GM10248 (cell line): Measurements from ENCODE around the gene RAD51B.

ENCODE experiments used
- CTCF ChIA-PET: fragments of 300-600 bp; sonication (Branson Sonifier 250); formaldehyde crosslinking; extraction: SDS; loops from one replicate; lab custom pipeline; 2021; ENCODE audit warnings: antibody characterized with exemption; lab: Yijun Ruan, JAX
- POLR2A ChIA-PET: fragments of 350-650 bp; sonication (Branson Sonifier 250); formaldehyde crosslinking; extraction: SDS; loops from one replicate; lab custom pipeline; 2020; ENCODE audit warnings: antibody characterized with exemption; lab: Yijun Ruan, JAX
- DNase-seq: peaks from one replicate; pipeline ENCODE4 v3.0.0; 2012; ENCODE audit errors: extremely low spot score
- TF ChIP-seq, protein P1 (sequence below): IDR thresholded peaks from 2 replicates; pipeline ENCODE4 v1.5.1; 2012; ENCODE audit warnings: mild to moderate bottlenecking, low read depth; ENCODE audit errors: extremely low read depth, missing control alignments, control extremely low read depth

RAD51B gene

DNA sequence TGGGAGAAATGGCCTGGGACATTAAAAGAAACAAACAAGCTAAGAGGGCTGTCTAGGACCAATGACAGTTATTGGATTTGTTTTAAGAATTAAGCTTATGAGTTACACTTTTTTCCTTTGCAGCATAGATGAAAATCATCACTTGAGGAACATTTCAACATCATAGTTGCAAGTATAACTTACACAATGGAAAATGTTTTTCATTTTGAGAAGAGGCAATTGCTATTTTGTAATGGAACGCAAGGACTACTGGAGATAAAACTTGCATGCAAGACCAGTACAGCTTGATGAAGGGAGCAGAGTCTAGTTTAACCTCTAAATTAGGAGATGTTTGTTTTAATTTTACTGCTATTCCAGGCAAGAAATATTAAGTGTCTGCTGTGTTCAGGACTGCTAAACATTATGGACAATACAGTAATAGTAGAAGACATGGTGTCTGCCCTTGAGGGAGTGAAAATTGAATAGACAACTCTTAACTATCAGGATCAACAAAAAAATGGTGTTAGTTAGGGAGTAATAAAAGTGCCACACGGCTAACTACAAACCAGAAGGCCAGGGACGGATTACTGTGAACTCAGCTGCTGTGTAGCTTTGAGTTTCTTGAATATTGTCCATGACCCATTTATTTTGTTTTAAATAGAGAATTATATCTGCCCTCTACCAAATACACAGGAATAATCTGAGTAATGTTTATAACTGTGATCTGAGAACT, 374.5 kb downstream of the RAD51B start:
- CTCF ChIA-PET, result interaction anchor here (1.5 kb wide), 2 partner anchors 38 to 437 kb away, joined by 3 to 4 read pairs; no protein-coding TSS in a partner anchor
- POLR2A ChIA-PET, result no interaction called here
- DNase-seq, result no peak
- TF ChIP-seq, protein P1, sequence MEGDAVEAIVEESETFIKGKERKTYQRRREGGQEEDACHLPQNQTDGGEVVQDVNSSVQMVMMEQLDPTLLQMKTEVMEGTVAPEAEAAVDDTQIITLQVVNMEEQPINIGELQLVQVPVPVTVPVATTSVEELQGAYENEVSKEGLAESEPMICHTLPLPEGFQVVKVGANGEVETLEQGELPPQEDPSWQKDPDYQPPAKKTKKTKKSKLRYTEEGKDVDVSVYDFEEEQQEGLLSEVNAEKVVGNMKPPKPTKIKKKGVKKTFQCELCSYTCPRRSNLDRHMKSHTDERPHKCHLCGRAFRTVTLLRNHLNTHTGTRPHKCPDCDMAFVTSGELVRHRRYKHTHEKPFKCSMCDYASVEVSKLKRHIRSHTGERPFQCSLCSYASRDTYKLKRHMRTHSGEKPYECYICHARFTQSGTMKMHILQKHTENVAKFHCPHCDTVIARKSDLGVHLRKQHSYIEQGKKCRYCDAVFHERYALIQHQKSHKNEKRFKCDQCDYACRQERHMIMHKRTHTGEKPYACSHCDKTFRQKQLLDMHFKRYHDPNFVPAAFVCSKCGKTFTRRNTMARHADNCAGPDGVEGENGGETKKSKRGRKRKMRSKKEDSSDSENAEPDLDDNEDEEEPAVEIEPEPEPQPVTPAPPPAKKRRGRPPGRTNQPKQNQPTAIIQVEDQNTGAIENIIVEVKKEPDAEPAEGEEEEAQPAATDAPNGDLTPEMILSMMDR, result no peak

DNA sequence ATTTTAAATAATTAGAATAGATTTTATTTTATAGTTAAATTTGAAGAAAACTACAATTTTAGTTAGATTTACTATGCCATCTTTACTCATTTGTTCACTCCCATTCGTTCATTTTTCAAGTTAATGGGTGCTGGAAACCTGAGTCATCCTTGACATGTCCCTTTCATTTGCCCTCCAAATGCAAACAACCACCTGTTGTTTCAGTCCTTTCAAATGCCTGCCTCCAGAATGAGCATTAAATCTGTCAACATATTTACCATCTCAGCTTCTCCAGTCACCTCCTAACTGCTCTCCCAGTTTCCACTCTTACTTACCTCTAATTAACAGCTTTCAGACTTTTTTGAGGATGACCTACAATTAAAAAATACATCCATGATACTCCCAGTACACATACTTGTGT, 375.5 kb downstream of the RAD51B start:
- TF ChIP-seq, protein P1, result no peak
- CTCF ChIA-PET, result interaction anchor here (1.5 kb wide), 1 partner anchor 436 kb away, joined by 3 read pairs; no protein-coding TSS in a partner anchor
- POLR2A ChIA-PET, result no interaction called here
- DNase-seq, result no peak

DNA sequence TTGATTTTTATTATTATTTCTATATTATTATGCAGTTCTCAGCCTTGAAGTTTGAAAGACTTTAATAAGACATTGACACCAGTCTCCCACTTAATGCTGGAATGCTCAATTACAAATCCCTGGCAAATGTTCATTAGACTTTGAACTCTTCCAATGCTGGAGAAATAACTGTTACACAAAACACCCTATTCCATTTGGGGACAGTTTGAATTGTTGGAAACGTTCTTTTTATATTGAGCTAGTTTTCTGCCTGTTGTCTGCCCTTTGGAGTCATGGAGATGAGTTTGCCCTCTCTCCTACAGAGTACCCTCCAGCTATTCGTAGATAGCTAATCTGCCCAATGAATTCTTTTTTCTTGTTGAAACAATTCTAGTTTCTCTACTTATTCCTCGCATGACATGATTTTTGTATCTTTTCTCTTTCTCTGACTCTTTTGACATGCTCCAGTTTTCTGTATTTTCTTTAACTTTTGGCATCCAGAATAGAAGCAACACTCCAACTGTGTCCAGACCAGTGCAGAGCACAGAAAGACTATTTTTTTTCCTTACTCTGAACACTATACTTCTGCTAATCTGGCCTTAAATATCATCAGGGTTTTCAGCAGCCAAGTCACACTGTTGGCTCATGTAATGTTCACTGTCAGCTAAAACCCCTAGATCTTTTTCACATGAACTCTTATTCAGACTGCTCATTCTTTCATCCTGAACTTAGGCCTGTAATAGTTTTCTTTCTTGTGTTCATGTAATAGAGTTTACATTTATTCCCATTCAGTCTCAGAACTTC, 379.3 kb downstream of the RAD51B start:
- ChIA-PET POLR2A (no interaction called here), CTCF (interaction anchor here (1.4 kb wide), 1 partner anchor 12 kb away, joined by 3 read pairs; no protein-coding TSS in a partner anchor)
- DNase-seq, result no peak
- TF ChIP-seq, protein P1, result no peak

DNA sequence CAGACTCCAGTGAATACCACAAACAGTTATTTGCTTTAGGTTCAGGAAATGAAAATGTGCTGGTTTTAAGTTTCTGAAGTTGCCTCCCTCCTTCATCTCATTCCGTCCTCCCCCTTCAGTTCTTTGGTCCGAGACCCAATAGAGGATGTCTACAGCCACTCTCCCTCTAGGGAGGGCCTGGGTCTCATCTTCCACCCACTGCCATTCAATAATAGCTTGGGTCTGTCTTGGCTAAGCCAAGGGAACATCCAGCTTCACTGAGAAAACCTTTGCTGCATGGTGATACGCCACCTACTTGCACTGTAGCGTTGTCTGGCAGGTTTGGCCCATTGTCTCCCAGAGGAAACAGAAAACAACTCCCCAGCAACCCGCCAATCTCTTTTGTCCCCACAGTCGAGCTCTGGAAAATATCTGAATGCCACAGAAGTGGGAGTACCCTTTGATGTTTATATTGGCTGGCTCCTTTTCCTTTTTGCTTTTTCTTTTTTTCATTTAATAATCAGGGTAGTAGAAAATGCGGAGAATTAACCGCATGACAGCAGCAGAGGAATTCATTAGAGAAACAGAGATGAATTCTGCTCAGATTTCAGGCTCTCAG, 380.1 kb downstream of the RAD51B start:
- TF ChIP-seq, protein P1, result no peak
- ChIA-PET POLR2A (no interaction called here), CTCF (no interaction called here)
- no peak for DNase-seq

DNA sequence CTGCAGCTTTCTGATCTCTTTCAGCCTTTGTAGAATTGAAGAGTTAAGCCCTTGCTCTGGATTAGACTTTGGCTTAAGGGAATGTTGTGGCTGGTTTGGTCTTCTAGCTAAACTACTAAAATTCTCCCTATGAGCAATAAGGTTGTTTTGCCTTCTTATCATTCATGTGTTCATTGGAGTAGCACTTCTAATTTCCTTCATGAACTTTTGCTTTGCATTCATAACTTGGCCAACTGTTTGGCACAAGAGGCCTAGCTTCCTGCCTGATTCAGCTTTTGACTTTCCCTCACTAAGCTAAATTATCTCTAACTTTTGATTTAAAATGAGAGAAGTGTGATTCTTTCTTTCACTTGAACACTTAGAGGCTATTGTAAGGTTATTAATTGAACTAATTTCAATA, 384.3 kb downstream of the RAD51B start:
- POLR2A ChIA-PET, result no interaction called here
- CTCF ChIA-PET, result interaction anchor here (0.9 to 1.1 kb wide), 2 partner anchors 12 to 640 kb away, joined by 3 to 4 read pairs; no protein-coding TSS in a partner anchor
- DNase-seq, result no peak
- TF ChIP-seq, protein P1, result no peak

DNA sequence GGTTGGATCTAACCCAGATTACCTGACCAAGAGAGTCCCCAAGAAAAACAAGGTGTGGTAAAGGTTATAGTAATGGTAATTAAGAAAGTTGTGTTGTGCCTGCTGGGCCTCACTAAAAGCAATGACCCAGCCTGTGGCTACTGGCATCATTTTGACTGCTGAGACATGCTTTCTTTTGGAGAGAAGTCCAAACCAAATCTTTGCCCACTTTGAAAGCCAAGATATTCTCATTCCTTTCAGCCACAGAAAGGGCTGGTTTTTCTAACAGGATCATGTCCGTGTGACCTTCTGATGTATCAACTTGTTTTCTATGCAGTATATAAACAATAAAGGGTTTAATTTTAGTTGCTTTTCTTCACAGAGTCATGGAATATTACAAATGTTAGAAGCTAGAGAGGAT, 388.6 kb downstream of the RAD51B start:
- ChIA-PET POLR2A (interaction anchor here (0.7 kb wide), 1 partner anchor 585 kb away, joined by 3 read pairs; the partner anchor contains the start of gene ZFP36L1), CTCF (no interaction called here)
- no peak for DNase-seq
- TF ChIP-seq, protein P1, result no peak
